ENCODE data around the gene SHISAL2B. TPM values are rescaled to one million over a fixed set of nuclear protein-coding genes. Genes with fewer than 3 reads are reported as not detected.
"Not testable (repeated sequence)": the region's sequence is repeated elsewhere in the genome, so short reads cannot be mapped to it uniquely, and the experiment has no call there.

Gene SHISAL2B
- total RNA-seq, 1 experiment from 2014 or later: 15.2 TPM

DNA sequence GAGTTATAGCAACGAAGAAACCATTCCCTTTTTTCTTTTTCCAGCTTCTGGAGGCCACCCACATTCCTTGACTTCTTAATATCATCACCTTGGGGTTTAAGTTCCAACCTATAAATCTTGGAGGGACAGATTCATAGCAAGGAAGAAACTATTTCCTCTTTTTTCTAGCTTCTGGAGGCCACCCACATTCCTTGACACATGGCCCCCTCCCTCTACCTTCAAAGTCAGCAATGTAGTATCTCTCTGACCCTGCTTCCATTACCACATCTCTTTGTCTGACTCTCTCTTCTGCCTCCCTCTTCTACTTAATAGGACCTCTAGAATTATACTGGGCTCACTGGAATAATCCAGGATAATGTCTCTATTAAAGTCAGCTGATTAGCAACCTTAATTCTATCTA lies 34.7 kb upstream of the SHISAL2B start:
- ChIA-PET POLR2A (no interaction called here), CTCF (no interaction called here)
- ATAC-seq (no peak), DNase-seq (ENCODE audit: low spot score) (no peak)
- H3K4me3 Mint-ChIP-seq: no peak overlapping the region
- H3K27me3 Mint-ChIP-seq (ENCODE audit: low read depth): no peaks in the 10 kb centered on the region; the same call in 1 of the 2 replicates
- no peak overlapping the region for H3K27ac Mint-ChIP-seq
- peaks cover 20% of the 10 kb centered on the region for H3K36me3 Mint-ChIP-seq
- H3K9me3 Mint-ChIP-seq: peaks cover 35% of the 10 kb centered on the region
- TF ChIP-seq AFF4 (CRISPR knock-in tag; IDR thresholded peaks at IDR 0.05; ENCODE audit: borderline replicate concordance): no peak
- no peak for TF ChIP-seq PRDM15 (CRISPR knock-in tag; IDR thresholded peaks at IDR 0.05)
- TF ChIP-seq TEAD4 (CRISPR knock-in tag; IDR thresholded peaks at IDR 0.05): no peak
- TF ChIP-seq TEAD1 (CRISPR knock-in tag; IDR thresholded peaks at IDR 0.05): no peak
- no peaks in the 10 kb centered on the region for H3K4me1 Mint-ChIP-seq

DNA sequence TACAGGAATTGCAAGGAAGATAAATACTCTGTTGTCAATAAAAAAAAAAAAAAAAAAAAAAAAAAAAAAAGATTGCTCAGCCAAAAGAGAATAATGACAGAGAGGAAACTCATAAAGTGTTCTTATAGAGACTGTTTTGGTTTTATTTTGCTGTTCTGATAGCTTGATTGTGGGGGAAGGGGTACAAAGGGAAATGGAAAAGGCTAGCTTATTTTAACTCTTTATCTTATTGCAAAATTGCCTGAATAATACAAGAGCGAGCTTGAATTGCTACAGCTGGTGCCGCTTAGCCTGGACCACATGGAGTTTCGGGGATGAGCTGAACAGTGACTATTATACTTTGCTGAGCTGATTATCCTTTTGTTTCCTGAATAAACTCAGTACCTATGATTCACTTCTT lies 31.0 kb upstream of the SHISAL2B start:
- CTCF ChIA-PET: interaction anchor here (1.1 to 1.5 kb wide), 4 partner anchors 13 to 47 kb away, joined by 3 to 6 read pairs (median 4); no protein-coding TSS in a partner anchor
- H3K4me1 Mint-ChIP-seq: peaks cover 3% of the 10 kb centered on the region
- H3K36me3 Mint-ChIP-seq: peaks cover 11% of the 10 kb centered on the region
- POLR2A ChIA-PET: no interaction called here
- H3K4me3 Mint-ChIP-seq: no peak overlapping the region
- no peak for DNase-seq (ENCODE audit: low spot score)
- no peaks in the 10 kb centered on the region; the same call in 1 of the 2 replicates for H3K27me3 Mint-ChIP-seq (ENCODE audit: low read depth)
- peaks cover 15% of the 10 kb centered on the region for H3K9me3 Mint-ChIP-seq
- no peak for TF ChIP-seq PREB (CRISPR knock-in tag; IDR thresholded peaks at IDR 0.05; ENCODE audit: borderline replicate concordance)
- no peak for TF ChIP-seq ZNF671 (CRISPR knock-in tag; IDR thresholded peaks at IDR 0.05)
- TF ChIP-seq CDX4 (CRISPR knock-in tag; IDR thresholded peaks at IDR 0.05; ENCODE audit: borderline replicate concordance): no peak
- no peak for TF ChIP-seq CREM (CRISPR knock-in tag; IDR thresholded peaks at IDR 0.05)
- no peak overlapping the region; the same call in 1 of the 2 replicates for H3K27ac Mint-ChIP-seq
- no peak for ATAC-seq

- not testable (repeated sequence) for H3K36me3 Mint-ChIP-seq
Observed at GRCh38 chr5:64663181-64663580, 27.1 kb upstream of the SHISAL2B start.

GRCh38 chr5:64665243-64665642 lies 25.1 kb upstream of the SHISAL2B start:
- no peak for TF ChIP-seq NFATC4 (CRISPR knock-in tag; IDR thresholded peaks at IDR 0.05)
- TF ChIP-seq ZNF219 (CRISPR knock-in tag; IDR thresholded peaks at IDR 0.05; ENCODE audit: borderline replicate concordance): no peak
- TF ChIP-seq CREB1 (CRISPR knock-in tag; IDR thresholded peaks at IDR 0.05): no peak
- no peak for TF ChIP-seq ZNF671 (CRISPR knock-in tag; IDR thresholded peaks at IDR 0.05)
- TF ChIP-seq ZNF121 (CRISPR knock-in tag; IDR thresholded peaks at IDR 0.05): no peak
- TF ChIP-seq ESRRA (CRISPR knock-in tag; IDR thresholded peaks at IDR 0.05; ENCODE audit: borderline replicate concordance): no peak
- TF ChIP-seq, protein P1, sequence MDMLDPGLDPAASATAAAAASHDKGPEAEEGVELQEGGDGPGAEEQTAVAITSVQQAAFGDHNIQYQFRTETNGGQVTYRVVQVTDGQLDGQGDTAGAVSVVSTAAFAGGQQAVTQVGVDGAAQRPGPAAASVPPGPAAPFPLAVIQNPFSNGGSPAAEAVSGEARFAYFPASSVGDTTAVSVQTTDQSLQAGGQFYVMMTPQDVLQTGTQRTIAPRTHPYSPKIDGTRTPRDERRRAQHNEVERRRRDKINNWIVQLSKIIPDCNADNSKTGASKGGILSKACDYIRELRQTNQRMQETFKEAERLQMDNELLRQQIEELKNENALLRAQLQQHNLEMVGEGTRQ (CRISPR knock-in tag; IDR thresholded peaks at IDR 0.05): no peak
- TF ChIP-seq ZNF416 (CRISPR knock-in tag; IDR thresholded peaks at IDR 0.05): no peak
- TF ChIP-seq TP53 (CRISPR knock-in tag; IDR thresholded peaks at IDR 0.05): no peak
- ATAC-seq (no peak), DNase-seq (ENCODE audit: low spot score) (no peak)
- Mint-ChIP-seq H3K9me3 (no peaks in the 10 kb centered on the region), H3K27ac (no peak overlapping the region), H3K4me3 (no peak overlapping the region), H3K27me3 (ENCODE audit: low read depth) (no peaks in the 10 kb centered on the region), H3K4me1 (peaks cover 15% of the 10 kb centered on the region), H3K36me3 (no peaks in the 10 kb centered on the region)
- ChIA-PET CTCF (no interaction called here), POLR2A (no interaction called here)

More at GRCh38 chr5:64663181-64663580, 27.1 kb upstream of the SHISAL2B start:
- ATAC-seq; CTCF ChIA-PET; POLR2A ChIA-PET; H3K9me3 Mint-ChIP-seq; H3K27ac Mint-ChIP-seq; H3K4me3 Mint-ChIP-seq; H3K27me3 Mint-ChIP-seq (ENCODE audit: low read depth); DNase-seq (ENCODE audit: low spot score): not testable (repeated sequence)
- peaks cover 15% of the 10 kb centered on the region for H3K4me1 Mint-ChIP-seq

All from WTC11 (cell line).